Tibial nerve (tissue), 4 donors: ENCODE measurements around the gene KDM4B.

Experiments used
- CTCF ChIP-seq, 5 experiments: fragments of 200-600 bp in 3 of 5; fragments of 450-650 bp in 2 of 5; sonication (generic) in 3 of 5; IDR thresholded peaks; one replicate each; pipeline ENCODE4 v1.5.1; 2016 to 2019; ENCODE audit warnings: antibody characterized with exemption in 5 of 5, mild to moderate bottlenecking in 3 of 5, moderate library complexity in 2 of 5
- EP300 ChIP-seq, 2 donors: sonication (generic); formaldehyde crosslinking; IDR thresholded peaks; one replicate each; pipeline ENCODE4 v1.6.1; 2017; ENCODE audit warnings: antibody characterized with exemption in 2 of 2, mild to moderate bottlenecking in 1 of 2
- POLR2A ChIP-seq, 2 donors: fragments of 450-650 bp; IDR thresholded peaks; one replicate each; pipeline ENCODE4 v1.6.1; 2017; ENCODE audit warnings: antibody characterized with exemption in 2 of 2, mild to moderate bottlenecking in 2 of 2, moderate library complexity in 2 of 2

DNA sequence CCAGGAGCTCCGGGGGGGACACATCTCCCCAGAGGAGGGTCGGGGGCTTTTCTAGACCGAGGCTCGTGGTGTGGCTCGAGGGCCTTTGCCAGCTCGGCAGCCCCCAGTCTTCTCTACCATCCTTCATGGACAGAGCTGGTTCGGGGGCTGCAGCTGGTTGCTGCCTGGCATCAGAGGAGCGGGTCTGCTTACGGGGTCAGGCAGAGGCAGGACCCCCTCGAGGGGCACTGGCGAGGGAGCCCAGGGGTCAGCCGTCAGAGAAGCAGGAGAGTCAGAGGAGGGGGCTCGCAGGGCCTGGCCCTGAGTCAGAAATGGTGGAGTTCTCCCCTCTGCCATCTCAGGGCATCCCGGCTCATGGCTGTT lies 123.5 kb downstream of the KDM4B start:
- TF ChIP-seq POLR2A (IDR thresholded peaks at IDR 0.05) (no peak), CTCF (IDR thresholded peaks at IDR 0.05) (no peak), EP300 (IDR thresholded peaks at IDR 0.05) (no peak)
